Stimulated activated CD4-positive, alpha-beta T cell treated with anti-CD3 and anti-CD28 coated beads, TNF-alpha, amount 100 ng/mL, for 48 hours (primary cell): ENCODE measurements around the gene FLVCR1.
"Not testable (repeated sequence)": the region's sequence is repeated elsewhere in the genome, so short reads cannot be mapped to it uniquely, and the experiment has no call there.

Experiments used
- DNase-seq, 3 donors: peaks; one replicate each; pipeline ENCODE4 v3.0.0-alpha.2; 2020; ENCODE audit warnings: low read depth in 3 of 3

FLVCR1 gene

GRCh38 chr1:212857992-212858460 lies at the start of gene FLVCR1:
Gene FLVCR1, plus strand, starts transcription at chr1:212858275. Its CDS starts 178 bp downstream, at chr1:212858453.
- peak; percentile 88 to 93 (median 92) for DNase-seq

- no peak for DNase-seq
These were observed 43.3 kb upstream of the FLVCR1 start for GRCh38 chr1:212814537-212815334.

GRCh38 chr1:212816567-212817278 lies 41.4 kb upstream of the FLVCR1 start:
- no peak for DNase-seq

- no peak for DNase-seq
These were observed 38.3 kb upstream of the FLVCR1 start for GRCh38 chr1:212819726-212820125.

GRCh38 chr1:212820969-212821368 lies 37.1 kb upstream of the FLVCR1 start:
- DNase-seq, result no peak

- DNase-seq, result no peak
These were observed 35.1 kb upstream of the FLVCR1 start for GRCh38 chr1:212822956-212823355.

GRCh38 chr1:212824201-212824600 lies 33.9 kb upstream of the FLVCR1 start:
- no peak for DNase-seq

- DNase-seq, result no peak
These were observed 32.1 kb upstream of the FLVCR1 start for GRCh38 chr1:212825798-212826452.

GRCh38 chr1:212827171-212827776 lies 30.8 kb upstream of the FLVCR1 start:
- no peak for DNase-seq

- DNase-seq, result no peak
These were observed 30.2 kb upstream of the FLVCR1 start for GRCh38 chr1:212827831-212828278.

- no peak for DNase-seq
These were observed 29.7 kb upstream of the FLVCR1 start for GRCh38 chr1:212828395-212828794.

- DNase-seq, result not testable (repeated sequence)
These were observed 24.6 kb upstream of the FLVCR1 start for GRCh38 chr1:212833211-212834207.

GRCh38 chr1:212838145-212838544 lies 19.9 kb upstream of the FLVCR1 start:
- no peak for DNase-seq

GRCh38 chr1:212844521-212844920 lies 13.6 kb upstream of the FLVCR1 start:
- not testable (repeated sequence) for DNase-seq

- DNase-seq, result no peak
These were observed 10.5 kb upstream of the FLVCR1 start, which contains the start of gene SPATA45 for GRCh38 chr1:212847549-212847948. Gene SPATA45, minus strand, starts transcription at chr1:212847649. Its CDS starts 11,500 bp downstream, at chr1:212836149.

DNA sequence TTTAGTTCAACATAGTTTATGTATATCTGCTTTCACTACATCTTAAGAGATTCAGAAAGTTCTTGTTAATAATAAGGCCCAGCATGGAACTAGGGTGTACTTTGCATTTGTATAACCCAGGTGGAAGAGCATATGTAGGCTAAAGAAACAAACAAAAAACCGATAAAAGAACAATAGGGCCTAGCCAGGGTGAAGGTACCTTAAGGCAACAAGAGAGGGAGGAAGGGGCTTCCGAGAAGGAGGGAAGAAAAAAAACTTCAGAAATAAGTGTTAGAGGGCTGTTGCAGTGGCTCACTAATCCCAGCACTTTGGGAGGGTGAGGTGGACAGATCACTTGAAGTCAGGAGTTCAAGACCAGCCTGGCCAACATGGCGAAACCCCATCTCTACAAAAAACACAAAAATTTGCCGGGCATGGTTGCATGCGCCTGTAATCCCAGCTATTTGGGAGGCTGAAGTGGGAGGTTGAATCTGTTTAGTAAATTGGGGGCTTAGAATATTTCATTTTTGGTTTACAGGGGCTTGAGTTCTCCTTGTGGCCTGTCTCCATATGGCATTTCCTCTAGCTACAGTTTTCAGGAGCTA lies 5.9 kb upstream of the FLVCR1 start:
- DNase-seq, result no peak

- DNase-seq, result no peak
These were observed 4.4 kb upstream of the FLVCR1 start for GRCh38 chr1:212853658-212854057.

- DNase-seq, result no peak
These were observed 1.3 kb upstream of the FLVCR1 start for GRCh38 chr1:212856755-212857154.

- DNase-seq, result peak in 1 of 3 donors; percentile 27
These were observed 588 bp downstream of the FLVCR1 start for GRCh38 chr1:212858461-212859265.
